HG03565 (cell line): ENCODE measurements around the gene PBX4.
"Not testable (repeated sequence)": the region's sequence is repeated elsewhere in the genome, so short reads cannot be mapped to it uniquely, and the experiment has no call there.

ENCODE experiments used
- ATAC-seq: cut with Tn5 transposase; IDR thresholded peaks from one replicate; pipeline ENCODE4 v1.9.1; 2021; ENCODE audit warnings: mild to moderate bottlenecking, moderate library complexity; ENCODE audit not compliant: unreplicated experiment

Gene PBX4

GRCh38 chr19:19627621-19628500, 9.4 kb upstream of the PBX4 start, which contains the start of gene LPAR2:
Gene LPAR2 (minus strand): TSS chr19:19628220. CDS start chr19:19627275, 945 bp downstream.
- no peak for ATAC-seq

GRCh38 chr19:19626516-19627472, 8.3 kb upstream of the PBX4 start:
- no peak for ATAC-seq

- ATAC-seq, result no peak
Observed at GRCh38 chr19:19624032-19624570, 5.6 kb upstream of the PBX4 start.

GRCh38 chr19:19623383-19623782, 4.9 kb upstream of the PBX4 start:
- ATAC-seq, result no peak

- no peak for ATAC-seq
Observed at GRCh38 chr19:19619849-19620210, 1.3 kb upstream of the PBX4 start.

- no peak for ATAC-seq
Observed at GRCh38 chr19:19619181-19619848, 828 bp upstream of the PBX4 start.

- ATAC-seq, result no peak
Observed at GRCh38 chr19:19615086-19615485, 3.4 kb downstream of the PBX4 start.

GRCh38 chr19:19613506-19613905, 5.0 kb downstream of the PBX4 start:
- no peak for ATAC-seq

GRCh38 chr19:19610376-19611202, 7.9 kb downstream of the PBX4 start:
- no peak for ATAC-seq

- ATAC-seq, result not testable (repeated sequence)
Observed at GRCh38 chr19:19606686-19607085, 11.8 kb downstream of the PBX4 start.

- no peak for ATAC-seq
Observed at GRCh38 chr19:19606021-19606420, 12.5 kb downstream of the PBX4 start.

- ATAC-seq, result no peak
Observed at GRCh38 chr19:19602713-19603324, 15.7 kb downstream of the PBX4 start.

GRCh38 chr19:19602136-19602712, 16.3 kb downstream of the PBX4 start:
- no peak for ATAC-seq

GRCh38 chr19:19600793-19601330, 17.6 kb downstream of the PBX4 start:
- ATAC-seq, result no peak

GRCh38 chr19:19598728-19599451, 19.6 kb downstream of the PBX4 start:
- ATAC-seq, result not testable (repeated sequence)

- ATAC-seq, result peak; percentile 68
Observed at GRCh38 chr19:19597809-19598306, 20.6 kb downstream of the PBX4 start.

GRCh38 chr19:19595171-19595701, 23.3 kb downstream of the PBX4 start:
- no peak for ATAC-seq

GRCh38 chr19:19594381-19594780, 24.1 kb downstream of the PBX4 start:
- ATAC-seq, result no peak
